Bronchial epithelial cell (primary cell): ENCODE measurements around the gene PRXL2B. TPM values are rescaled to one million over a fixed set of nuclear protein-coding genes. Genes with fewer than 3 reads are reported as not detected.
A peak's percentile ranks its signal among the peaks of the same experiment; 100 is the strongest.

ENCODE experiments used
- DNase-seq: peaks from one replicate; pipeline ENCODE4 v3.0.0-alpha.2; 2010; ENCODE audit warnings: low read depth
- FAIRE-seq: peaks from 2 replicates; lab custom pipeline; 2011; peaks lifted over from hg19 to GRCh38; lab: Jason Lieb, UNC
- H3K27me3 ChIP-seq: 2 replicates; pipeline ENCODE4 v1.5.1; 2011; ENCODE audit warnings: low read length; ENCODE audit not compliant: control insufficient read depth, insufficient read depth
- H3K36me3 ChIP-seq: 2 replicates; pipeline ENCODE4 v1.5.1; 2011; ENCODE audit warnings: low read length; ENCODE audit not compliant: control insufficient read depth, insufficient read depth
- H3K4me3 ChIP-seq: 2 replicates; pipeline ENCODE4 v1.5.1; 2011; ENCODE audit warnings: mild to moderate bottlenecking, low read depth, low read length, control low read depth
- total RNA-seq: library from RNA; depleted of rRNA; stranded (reverse); fragments of >200 nt; gene quantifications from 2 replicates; pipeline ENCODE4 v1.2.1, GENCODE V29; 2014
- TF ChIP-seq, protein P1 (sequence below): IDR thresholded peaks from 2 replicates; pipeline ENCODE4 v1.5.1; 2011; ENCODE audit warnings: mild to moderate bottlenecking, moderate library complexity, low read length, control low read depth, inconsistent platforms; ENCODE audit not compliant: insufficient read depth, severe bottlenecking

PRXL2B gene
- total RNA-seq, 1 donor from 2014 or later: 6.8 TPM

DNA sequence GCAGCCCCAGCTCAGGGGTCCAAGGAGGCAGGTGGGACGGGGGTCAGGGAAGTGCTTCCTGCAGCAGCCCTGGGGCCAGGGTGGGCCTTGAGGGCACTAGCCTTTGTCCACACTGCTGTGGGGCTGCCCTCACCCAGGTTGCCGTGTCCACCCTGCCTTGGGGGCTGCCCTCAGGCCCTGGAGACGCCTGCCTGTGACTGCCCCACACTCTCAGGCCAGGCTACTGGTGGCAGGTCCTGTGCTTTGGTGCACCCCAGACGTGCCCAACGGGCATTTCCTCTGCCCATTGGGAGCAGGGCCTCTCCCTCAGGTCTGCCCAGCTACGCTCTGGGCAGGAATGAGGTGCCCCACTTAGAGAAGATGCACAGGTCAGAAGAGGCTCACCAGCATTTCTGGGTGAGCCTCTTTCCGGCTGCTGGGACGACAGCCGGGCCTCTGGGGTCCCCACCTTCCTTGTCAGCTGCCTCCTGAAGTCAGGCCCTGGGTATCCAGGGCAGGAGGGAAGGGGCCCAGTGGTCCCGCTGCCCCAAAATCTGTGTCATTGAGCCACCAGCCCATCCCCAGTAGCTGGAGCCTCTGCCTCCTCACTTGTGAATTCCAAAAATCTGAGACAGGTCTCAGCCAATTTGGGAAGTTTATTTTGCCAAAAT lies 48.9 kb downstream of the PRXL2B start:
- TF ChIP-seq, protein P1, sequence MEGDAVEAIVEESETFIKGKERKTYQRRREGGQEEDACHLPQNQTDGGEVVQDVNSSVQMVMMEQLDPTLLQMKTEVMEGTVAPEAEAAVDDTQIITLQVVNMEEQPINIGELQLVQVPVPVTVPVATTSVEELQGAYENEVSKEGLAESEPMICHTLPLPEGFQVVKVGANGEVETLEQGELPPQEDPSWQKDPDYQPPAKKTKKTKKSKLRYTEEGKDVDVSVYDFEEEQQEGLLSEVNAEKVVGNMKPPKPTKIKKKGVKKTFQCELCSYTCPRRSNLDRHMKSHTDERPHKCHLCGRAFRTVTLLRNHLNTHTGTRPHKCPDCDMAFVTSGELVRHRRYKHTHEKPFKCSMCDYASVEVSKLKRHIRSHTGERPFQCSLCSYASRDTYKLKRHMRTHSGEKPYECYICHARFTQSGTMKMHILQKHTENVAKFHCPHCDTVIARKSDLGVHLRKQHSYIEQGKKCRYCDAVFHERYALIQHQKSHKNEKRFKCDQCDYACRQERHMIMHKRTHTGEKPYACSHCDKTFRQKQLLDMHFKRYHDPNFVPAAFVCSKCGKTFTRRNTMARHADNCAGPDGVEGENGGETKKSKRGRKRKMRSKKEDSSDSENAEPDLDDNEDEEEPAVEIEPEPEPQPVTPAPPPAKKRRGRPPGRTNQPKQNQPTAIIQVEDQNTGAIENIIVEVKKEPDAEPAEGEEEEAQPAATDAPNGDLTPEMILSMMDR: no peak
- DNase-seq: no peak
- Histone ChIP-seq H3K27me3 (no peaks in the 10 kb centered on the region), H3K36me3 (no peaks in the 10 kb centered on the region), H3K4me3 (no peak overlapping the region)
- no peak for FAIRE-seq

GRCh38 chr1:2636733-2637132 lies 50.2 kb downstream of the PRXL2B start:
- no peak overlapping the region for H3K4me3 ChIP-seq
- no peaks in the 10 kb centered on the region for H3K27me3 ChIP-seq
- peak; percentile 62 for DNase-seq
- no peaks in the 10 kb centered on the region for H3K36me3 ChIP-seq
- no peak for FAIRE-seq
- TF ChIP-seq, protein P1: no peak

DNA sequence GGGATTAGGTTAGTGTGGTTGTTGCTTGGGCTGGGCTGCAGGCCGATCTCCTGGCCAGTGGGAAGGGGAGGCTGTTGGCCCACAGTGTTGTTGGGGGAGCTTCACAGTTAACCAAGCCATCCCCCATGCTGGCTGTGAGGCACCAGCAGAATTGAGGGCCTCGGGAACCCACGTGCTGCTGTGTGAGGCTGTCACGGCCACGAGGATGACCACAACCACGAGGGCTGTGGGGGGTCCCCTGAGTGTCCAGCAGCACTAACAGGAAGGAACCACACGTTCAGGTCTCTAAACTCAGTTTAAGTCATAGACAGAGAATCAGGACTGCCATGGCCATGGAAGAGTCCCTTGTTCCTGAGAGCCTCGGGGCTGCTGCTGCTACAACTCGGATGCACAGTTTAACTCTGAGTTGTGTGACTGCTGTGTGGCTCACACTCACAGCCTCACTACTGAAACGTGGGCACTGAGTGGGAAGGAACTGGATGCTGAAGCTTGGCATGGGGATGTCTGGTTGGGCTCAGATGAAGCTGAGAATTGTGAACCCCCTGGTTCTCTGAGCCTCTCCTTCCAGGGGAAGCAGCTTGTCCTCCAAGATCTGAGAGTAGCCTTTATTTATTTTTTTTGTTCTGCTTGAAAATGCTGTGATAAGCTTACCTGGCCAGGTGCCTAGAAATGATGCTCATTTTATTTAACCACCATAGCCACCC lies 51.0 kb downstream of the PRXL2B start:
- DNase-seq (no peak), FAIRE-seq (no peak)
- H3K4me3 ChIP-seq: no peak overlapping the region
- no peaks in the 10 kb centered on the region for H3K27me3 ChIP-seq
- TF ChIP-seq, protein P1: no peak
- no peaks in the 10 kb centered on the region for H3K36me3 ChIP-seq

GRCh38 chr1:2638466-2639115 lies 52.0 kb downstream of the PRXL2B start:
- Histone ChIP-seq H3K36me3 (no peaks in the 10 kb centered on the region), H3K4me3 (no peak overlapping the region), H3K27me3 (no peaks in the 10 kb centered on the region)
- TF ChIP-seq, protein P1: no peak
- FAIRE-seq: no peak
- no peak for DNase-seq

DNA sequence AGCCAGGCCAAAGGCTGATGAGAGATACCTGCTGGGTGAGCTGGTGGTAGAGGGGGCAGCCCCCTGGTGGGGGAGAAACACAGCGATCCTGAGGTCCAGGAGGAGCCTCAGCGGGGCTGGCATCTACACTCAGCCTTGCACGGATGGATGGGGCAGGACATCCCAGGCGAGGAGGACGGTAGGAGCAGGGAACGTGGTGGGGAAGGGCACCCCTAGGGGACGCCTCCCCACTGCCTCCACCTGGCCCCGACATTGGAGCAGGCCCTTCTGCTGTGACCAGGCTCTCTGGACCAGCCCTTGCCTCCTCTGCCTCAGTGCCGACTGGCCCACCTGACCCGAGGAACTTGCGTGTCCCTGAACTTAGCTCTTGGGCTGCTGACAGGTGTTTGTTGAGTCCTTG lies 52.6 kb downstream of the PRXL2B start:
- TF ChIP-seq, protein P1: no peak
- H3K4me3 ChIP-seq: no peak overlapping the region
- no peaks in the 10 kb centered on the region for H3K27me3 ChIP-seq
- DNase-seq (no peak), FAIRE-seq (no peak)
- H3K36me3 ChIP-seq: no peaks in the 10 kb centered on the region
